HepG2 (cell line): ENCODE data around the gene YBX2. TPM values are rescaled to one million over a fixed set of nuclear protein-coding genes. Genes with fewer than 3 reads are reported as not detected.

Source experiments
- ARID2 ChIP-seq: sonication (generic); formaldehyde crosslinking; IDR thresholded peaks from 2 replicates; pipeline ENCODE4 v1.8.1; 2022; ENCODE audit warnings: mild to moderate bottlenecking, missing genetic modification reagents, borderline replicate concordance
- FOXC1 ChIP-seq: sonication (generic); formaldehyde crosslinking; IDR thresholded peaks from 2 replicates; pipeline ENCODE4 v1.8.0; 2022; ENCODE audit warnings: mild to moderate bottlenecking, missing genetic modification reagents, borderline replicate concordance
- FOXJ3 ChIP-seq: sonication (generic); formaldehyde crosslinking; IDR thresholded peaks from 2 replicates; pipeline ENCODE4 v1.4.0; 2020; ENCODE audit warnings: missing genetic modification reagents, mild to moderate bottlenecking, borderline replicate concordance
- JUN ChIP-seq: sonication (generic); formaldehyde crosslinking; IDR thresholded peaks from 2 replicates; pipeline ENCODE4 v1.4.0; 2020; ENCODE audit warnings: mild to moderate bottlenecking, missing genetic modification reagents
- MEIS1 ChIP-seq: sonication (generic); formaldehyde crosslinking; IDR thresholded peaks from 2 replicates; pipeline ENCODE4 v1.9.0; 2021; ENCODE audit warnings: mild to moderate bottlenecking, missing genetic modification reagents, moderate library complexity, borderline replicate concordance
- SETDB1 ChIP-seq: sonication (generic); formaldehyde crosslinking; IDR thresholded peaks from 2 replicates; pipeline ENCODE4 v1.5.1; 2020; ENCODE audit warnings: missing genetic modification reagents, mild to moderate bottlenecking, borderline replicate concordance
- SMAD3 ChIP-seq: sonication (generic); formaldehyde crosslinking; IDR thresholded peaks from 2 replicates; pipeline ENCODE4 v1.4.0; 2020; ENCODE audit warnings: missing genetic modification reagents
- SNRNP70 ChIP-seq: fragments of 200-400 bp; formaldehyde crosslinking; IDR thresholded peaks from 2 replicates; pipeline ENCODE4 v1.6.1; 2017; ENCODE audit warnings: mild to moderate bottlenecking, low read depth, low read length, moderate library complexity
- SRSF1 ChIP-seq: fragments of 200-400 bp; formaldehyde crosslinking; optimal IDR thresholded peaks from 2 replicates; pipeline ENCODE3; 2017; ENCODE audit warnings: mild to moderate bottlenecking, low read depth, low read length, moderate library complexity
- TRIM24 ChIP-seq: sonication (generic); formaldehyde crosslinking; IDR thresholded peaks from 2 replicates; pipeline ENCODE4 v1.8.0; 2022; ENCODE audit warnings: mild to moderate bottlenecking, missing genetic modification reagents
- ZIK1 ChIP-seq: sonication (generic); formaldehyde crosslinking; IDR thresholded peaks from 2 replicates; pipeline ENCODE4 v1.5.0; 2020; ENCODE audit warnings: mild to moderate bottlenecking, low read depth, missing genetic modification reagents, borderline replicate concordance
- ZNF232 ChIP-seq: sonication (generic); formaldehyde crosslinking; IDR thresholded peaks from 2 replicates; pipeline ENCODE4 v1.4.0; 2020; ENCODE audit warnings: missing genetic modification reagents, borderline replicate concordance
- ZNF44 ChIP-seq: sonication (generic); formaldehyde crosslinking; IDR thresholded peaks from 2 replicates; pipeline ENCODE4 v1.5.1; 2020; ENCODE audit warnings: mild to moderate bottlenecking, missing genetic modification reagents
- ZNF670 ChIP-seq: sonication (generic); formaldehyde crosslinking; IDR thresholded peaks from 2 replicates; pipeline ENCODE4 v1.8.0; 2022; ENCODE audit warnings: mild to moderate bottlenecking, missing genetic modification reagents, borderline replicate concordance
- ZNF790 ChIP-seq: sonication (generic); formaldehyde crosslinking; IDR thresholded peaks from 2 replicates; pipeline ENCODE4 v1.8.0; 2022; ENCODE audit warnings: missing genetic modification reagents, mild to moderate bottlenecking, borderline replicate concordance
- polyA plus RNA-seq, 8 experiments: library from polyadenylated mRNA; depleted of rRNA in 3 of 8; stranded (reverse) in 7 of 8; unstranded in 1 of 8; fragments of >200 nt; fragmentation: Illumina TruSeq in 4 of 8; extraction: Trizol in 4 of 8; gene quantifications; 2 replicates each; pipeline versions ENCODE4 v1.2.1 to v1.2.3, GENCODE V29; 2011 to 2016; ENCODE audit warnings: low read depth in 4 of 8, missing spikeins in 1 of 8, mixed read lengths in 1 of 8; ENCODE audit not compliant: insufficient read depth in 1 of 8
- total RNA-seq, 5 experiments: library from RNA; depleted of rRNA; stranded (reverse); fragments of >200 nt; fragmentation: Illumina TruSeq; extraction: Trizol; gene quantifications; 2 replicates each; pipeline ENCODE4 v1.2.3, GENCODE V29; 2016; ENCODE audit warnings: low read depth in 1 of 5
- TF ChIP-seq, protein P1 (sequence below): sonication (generic); formaldehyde crosslinking; IDR thresholded peaks from 2 replicates; pipeline ENCODE4 v1.4.0; 2020; ENCODE audit warnings: mild to moderate bottlenecking, missing genetic modification reagents
- TF ChIP-seq, protein P2 (sequence below): sonication (generic); formaldehyde crosslinking; IDR thresholded peaks from 2 replicates; pipeline ENCODE4 v1.8.0; 2022; ENCODE audit warnings: mild to moderate bottlenecking, missing genetic modification reagents
- TF ChIP-seq, protein P3 (sequence below): sonication (generic); formaldehyde crosslinking; IDR thresholded peaks from 2 replicates; pipeline ENCODE4 v1.4.0; 2020; ENCODE audit warnings: missing genetic modification reagents
- TF ChIP-seq, protein P4 (sequence below): IDR thresholded peaks from 2 replicates; pipeline ENCODE4 v1.6.1; 2016; ENCODE audit warnings: mild to moderate bottlenecking, missing biosample characterization, missing genetic modification reagents

YBX2 gene
- total and polyA plus RNA-seq, 2 of the 13 experiments (the other 11 are each of a cell fraction or from before 2014, with no cell fraction given): 0.12 to 0.22 TPM

DNA sequence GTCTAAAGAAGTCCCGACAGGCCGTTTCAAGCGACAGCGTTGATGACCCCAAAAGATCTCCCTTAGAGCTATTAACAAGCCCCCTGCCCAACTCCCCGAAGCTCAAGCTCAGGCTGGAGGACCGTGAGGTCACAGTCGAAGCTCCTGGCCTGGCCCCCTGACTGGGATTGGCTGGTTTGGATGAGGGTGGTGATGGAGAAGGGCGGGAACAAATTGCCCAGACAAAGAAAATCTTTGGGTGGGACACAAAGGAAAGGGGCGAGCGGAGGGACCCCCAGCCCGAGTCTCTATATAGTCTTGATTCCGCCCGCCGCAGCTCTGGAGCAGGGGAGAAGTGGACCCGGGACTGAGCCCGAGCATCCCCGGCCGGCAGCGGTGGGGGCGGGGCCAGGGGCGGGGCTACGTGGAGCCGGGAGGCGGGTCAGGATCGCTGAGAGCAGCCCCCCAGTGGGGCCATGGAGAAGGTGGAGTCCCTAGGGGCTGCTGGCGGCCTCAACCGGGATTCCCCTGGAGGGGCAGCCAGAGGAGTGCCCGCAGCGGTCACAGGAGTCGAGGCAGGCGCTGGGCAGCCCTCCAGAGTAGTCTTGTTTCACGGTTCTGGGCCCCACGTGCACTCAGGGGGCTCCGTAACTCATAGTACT lies 35.7 kb upstream of the YBX2 start (continued):
- TF ChIP-seq SRSF1 (peak; percentile 26), SETDB1 (CRISPR knock-in tag) (no peak), JUN (CRISPR knock-in tag) (no peak), MEIS1 (CRISPR knock-in tag) (no peak), SMAD3 (CRISPR knock-in tag) (no peak), ZNF232 (0 out of 2 replicates have a peak, but pooled peaks have one; percentile 7), ARID2 (CRISPR knock-in tag) (peak; percentile 68; the same call in 1 of the 2 replicates), ZNF44 (no peak), ZNF790 (CRISPR knock-in tag) (0 out of 2 replicates have a peak, but pooled peaks have one; percentile 21), SNRNP70 (no peak), TRIM24 (CRISPR knock-in tag) (no peak), ZNF670 (0 out of 2 replicates have a peak, but pooled peaks have one; percentile 40), FOXC1 (no peak), FOXJ3 (CRISPR knock-in tag) (no peak), ZIK1 (CRISPR knock-in tag) (peak; percentile 43; the same call in 1 of the 2 replicates)
- TF ChIP-seq, protein P1, sequence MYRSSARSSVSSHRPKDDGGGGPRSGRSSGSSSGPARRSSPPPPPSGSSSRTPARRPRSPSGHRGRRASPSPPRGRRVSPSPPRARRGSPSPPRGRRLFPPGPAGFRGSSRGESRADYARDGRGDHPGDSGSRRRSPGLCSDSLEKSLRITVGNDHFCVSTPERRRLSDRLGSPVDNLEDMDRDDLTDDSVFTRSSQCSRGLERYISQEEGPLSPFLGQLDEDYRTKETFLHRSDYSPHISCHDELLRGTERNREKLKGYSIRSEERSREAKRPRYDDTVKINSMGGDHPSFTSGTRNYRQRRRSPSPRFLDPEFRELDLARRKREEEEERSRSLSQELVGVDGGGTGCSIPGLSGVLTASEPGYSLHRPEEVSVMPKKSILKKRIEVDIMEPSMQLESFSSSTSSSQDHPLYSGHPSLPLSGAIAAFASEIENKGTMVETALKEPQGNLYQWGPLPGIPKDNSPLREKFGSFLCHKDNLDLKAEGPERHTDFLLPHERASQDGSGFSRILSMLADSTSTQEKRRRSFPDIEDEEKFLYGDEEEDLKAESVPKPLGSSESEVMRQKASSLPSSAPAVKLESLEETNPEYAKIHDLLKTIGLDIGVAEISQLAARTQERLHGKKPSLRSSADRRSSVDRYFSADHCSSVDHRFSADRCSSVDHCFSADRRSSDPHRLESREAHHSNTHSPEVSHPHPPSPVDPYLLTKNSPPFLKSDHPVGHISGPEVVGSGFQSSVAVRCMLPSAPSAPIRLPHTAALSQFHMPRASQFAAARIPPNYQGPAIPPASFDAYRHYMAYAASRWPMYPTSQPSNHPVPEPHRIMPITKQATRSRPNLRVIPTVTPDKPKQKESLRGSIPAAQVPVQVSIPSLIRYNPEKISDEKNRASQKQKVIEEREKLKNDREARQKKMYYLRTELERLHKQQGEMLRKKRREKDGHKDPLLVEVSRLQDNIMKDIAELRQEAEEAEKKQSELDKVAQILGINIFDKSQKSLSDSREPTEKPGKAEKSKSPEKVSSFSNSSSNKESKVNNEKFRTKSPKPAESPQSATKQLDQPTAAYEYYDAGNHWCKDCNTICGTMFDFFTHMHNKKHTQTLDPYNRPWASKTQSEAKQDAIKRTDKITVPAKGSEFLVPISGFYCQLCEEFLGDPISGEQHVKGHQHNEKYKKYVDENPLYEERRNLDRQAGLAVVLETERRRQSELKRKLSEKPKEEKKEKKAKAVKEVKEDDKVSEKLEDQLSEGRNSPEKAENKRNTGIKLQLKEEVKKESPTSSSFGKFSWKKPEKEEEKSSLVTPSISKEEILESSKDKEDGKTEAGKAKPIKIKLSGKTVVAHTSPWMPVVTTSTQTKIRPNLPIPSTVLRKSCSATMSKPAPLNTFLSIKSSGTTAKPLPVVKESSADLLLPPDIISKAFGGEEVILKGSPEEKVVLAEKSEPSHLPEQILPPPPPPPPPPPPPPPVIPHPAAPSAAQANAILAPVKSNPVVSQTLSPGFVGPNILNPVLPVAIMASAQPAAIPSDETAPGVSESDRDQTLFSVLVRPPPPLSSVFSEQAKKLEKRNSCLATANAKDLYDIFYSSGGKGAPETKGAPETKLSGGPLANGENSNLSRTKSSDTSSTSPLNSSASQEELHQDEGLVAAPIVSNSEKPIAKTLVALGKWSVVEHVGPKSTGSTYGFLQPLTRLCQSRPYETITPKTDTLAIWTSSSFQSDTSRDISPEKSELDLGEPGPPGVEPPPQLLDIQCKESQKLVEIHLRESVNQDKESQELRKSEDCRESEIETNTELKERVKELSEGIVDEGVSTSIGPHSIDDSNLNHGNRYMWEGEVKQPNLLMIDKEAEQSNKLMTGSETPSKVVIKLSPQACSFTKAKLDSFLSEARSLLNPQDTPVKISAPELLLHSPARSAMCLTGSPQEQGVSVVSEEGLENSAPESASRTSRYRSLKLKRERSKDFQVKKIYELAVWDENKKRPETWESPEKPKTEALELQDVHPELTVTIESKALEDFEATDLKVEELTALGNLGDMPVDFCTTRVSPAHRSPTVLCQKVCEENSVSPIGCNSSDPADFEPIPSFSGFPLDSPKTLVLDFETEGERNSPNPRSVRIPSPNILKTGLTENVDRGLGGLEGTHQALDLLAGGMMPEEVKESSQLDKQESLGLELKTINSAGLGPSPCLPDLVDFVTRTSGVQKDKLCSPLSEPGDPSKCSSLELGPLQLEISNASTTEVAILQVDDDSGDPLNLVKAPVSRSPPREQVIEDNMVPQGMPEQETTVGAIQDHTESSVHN (CRISPR knock-in tag): no peak
- TF ChIP-seq, protein P2, sequence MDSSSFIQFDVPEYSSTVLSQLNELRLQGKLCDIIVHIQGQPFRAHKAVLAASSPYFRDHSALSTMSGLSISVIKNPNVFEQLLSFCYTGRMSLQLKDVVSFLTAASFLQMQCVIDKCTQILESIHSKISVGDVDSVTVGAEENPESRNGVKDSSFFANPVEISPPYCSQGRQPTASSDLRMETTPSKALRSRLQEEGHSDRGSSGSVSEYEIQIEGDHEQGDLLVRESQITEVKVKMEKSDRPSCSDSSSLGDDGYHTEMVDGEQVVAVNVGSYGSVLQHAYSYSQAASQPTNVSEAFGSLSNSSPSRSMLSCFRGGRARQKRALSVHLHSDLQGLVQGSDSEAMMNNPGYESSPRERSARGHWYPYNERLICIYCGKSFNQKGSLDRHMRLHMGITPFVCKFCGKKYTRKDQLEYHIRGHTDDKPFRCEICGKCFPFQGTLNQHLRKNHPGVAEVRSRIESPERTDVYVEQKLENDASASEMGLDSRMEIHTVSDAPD: 0 out of 2 replicates have a peak, but pooled peaks have one; percentile 18
- TF ChIP-seq, protein P3, sequence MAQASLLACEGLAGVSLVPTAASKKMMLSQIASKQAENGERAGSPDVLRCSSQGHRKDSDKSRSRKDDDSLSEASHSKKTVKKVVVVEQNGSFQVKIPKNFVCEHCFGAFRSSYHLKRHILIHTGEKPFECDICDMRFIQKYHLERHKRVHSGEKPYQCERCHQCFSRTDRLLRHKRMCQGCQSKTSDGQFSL (CRISPR knock-in tag): no peak
- TF ChIP-seq, protein P4, sequence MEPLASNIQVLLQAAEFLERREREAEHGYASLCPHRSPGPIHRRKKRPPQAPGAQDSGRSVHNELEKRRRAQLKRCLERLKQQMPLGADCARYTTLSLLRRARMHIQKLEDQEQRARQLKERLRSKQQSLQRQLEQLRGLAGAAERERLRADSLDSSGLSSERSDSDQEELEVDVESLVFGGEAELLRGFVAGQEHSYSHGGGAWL (CRISPR knock-in tag): no peak
